HG02588 (cell line): ENCODE measurements around the gene MAPKAP1.

Experiments used
- ATAC-seq: cut with Tn5 transposase; IDR thresholded peaks from one replicate; pipeline ENCODE4 v1.9.1; 2021; ENCODE audit warnings: mild to moderate bottlenecking, moderate library complexity; ENCODE audit not compliant: unreplicated experiment

Gene MAPKAP1

GRCh38 chr9:125646217-125646616 lies 60.8 kb downstream of the MAPKAP1 start:
- no peak for ATAC-seq

DNA sequence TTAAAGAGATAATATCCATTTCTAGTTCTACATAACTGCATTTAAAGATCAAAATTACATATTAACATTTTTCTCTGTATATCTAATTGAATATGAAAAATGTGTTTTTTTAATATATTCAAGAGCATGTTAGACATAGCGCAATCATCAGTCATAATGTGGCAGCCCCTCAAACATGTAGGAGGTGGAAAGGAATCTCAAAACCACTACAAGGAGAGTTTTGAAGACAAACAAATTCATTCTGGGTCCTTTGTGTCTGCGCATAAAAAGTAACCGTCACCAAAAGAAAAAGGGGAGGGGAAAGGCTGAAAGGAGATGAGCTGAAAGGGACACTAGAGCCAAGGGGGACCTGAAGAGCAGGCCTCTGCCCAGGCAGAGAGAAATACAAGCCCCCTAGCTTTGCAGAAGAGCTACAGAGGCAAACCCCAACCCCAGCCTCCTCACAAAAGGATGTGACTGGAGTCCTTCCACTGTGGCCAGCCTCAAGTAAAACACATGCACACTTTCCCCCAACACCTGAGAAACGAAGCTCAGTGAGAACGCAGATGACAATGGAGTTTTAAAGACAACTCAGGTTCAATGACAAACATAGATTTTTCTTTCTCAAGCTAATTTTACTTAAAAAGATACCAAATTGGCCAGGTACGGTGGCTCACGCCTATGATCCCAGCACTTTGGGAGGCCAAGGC lies 62.0 kb downstream of the MAPKAP1 start:
- no peak for ATAC-seq

- ATAC-seq = no peak
Observed at GRCh38 chr9:125642311-125642710, 64.7 kb downstream of the MAPKAP1 start.

GRCh38 chr9:125639057-125639456 lies 68.0 kb downstream of the MAPKAP1 start:
- no peak for ATAC-seq

DNA sequence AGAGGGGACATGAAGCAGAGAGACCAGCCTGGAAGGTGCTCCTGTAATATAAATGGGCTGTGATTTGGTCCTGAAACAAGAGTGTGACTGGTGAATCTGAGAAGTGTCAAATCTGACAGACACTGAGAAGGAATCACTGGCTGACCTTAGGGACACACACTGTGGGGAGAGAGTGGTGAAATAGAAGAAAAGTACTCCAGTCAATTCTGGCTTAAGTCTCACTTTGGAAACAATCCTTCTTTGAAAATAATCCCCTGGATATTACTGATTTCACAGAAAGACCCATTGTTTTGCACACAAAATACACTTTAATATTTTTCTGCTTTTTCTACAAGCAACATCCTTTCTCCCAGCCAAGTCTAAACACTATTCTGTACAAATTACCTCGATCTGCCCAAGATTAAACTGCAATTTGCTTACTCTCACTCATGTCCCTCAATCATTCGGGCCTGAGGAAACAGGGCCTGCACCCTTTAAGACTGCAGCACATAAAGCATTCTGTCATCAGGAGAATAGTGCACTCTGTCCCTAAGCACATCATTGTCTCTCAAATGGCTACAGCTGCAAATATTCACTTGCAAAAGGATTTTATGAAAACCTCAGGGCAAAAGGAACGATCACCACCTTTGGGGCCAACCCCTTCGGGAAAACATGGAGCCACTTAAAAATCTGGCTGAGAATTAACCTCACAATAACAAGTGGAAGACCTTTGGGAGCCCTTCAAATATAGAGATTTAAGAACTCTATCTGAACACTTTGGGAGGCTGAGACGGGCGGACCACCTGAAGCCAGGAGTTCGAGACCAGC lies 68.6 kb downstream of the MAPKAP1 start:
- ATAC-seq = no peak

GRCh38 chr9:125637241-125637640 lies 69.8 kb downstream of the MAPKAP1 start:
- ATAC-seq = no peak

DNA sequence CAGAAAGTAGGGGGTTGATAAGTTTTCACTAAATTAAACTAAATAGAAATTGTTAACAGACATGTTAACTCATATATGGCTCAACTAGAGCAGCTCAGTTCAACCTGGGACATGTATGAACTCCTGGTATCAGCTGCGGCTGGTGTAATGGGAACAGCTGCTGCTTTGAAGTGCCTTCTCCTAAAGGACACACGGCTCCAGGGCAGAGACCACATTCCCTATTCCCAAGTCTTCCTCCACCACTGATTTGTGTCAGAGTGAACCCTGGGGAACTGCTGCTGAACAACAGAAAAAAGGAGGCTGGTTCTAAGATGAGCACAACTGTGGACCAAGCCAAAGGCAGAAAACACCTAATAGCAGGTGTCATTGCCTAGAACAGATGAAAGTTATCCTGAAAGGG lies 71.1 kb downstream of the MAPKAP1 start:
- ATAC-seq = no peak

DNA sequence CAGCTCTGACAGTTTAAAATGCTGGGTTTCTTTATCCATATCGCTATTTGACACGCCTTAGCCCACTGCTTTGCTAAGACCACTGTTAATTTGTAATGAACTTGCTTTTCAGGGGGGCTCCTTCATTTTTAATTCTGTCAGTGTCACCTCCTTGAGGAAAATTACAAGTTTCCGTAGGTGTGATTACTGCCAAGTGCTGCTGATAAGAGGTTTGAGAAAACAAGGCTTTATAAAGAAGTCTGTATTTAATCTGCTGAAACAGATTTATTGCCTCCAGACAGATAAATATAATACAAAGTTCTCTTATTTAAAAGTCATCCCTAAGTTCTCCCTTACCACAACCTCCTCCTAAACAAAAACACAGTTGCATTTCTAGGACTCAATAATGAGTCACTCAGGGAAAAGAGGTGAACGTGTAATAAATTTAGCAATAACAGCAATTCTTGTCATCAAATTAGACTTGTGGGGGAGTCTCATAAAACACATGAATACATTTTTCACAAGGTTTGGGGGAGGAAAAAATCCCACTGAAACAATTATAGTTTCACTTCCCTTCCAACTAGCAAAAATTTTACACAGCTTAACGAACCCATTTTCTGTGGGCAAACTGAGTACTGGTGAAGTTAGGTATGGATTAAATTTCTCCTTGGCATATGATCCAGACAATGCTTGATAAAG lies 72.8 kb downstream of the MAPKAP1 start:
- ATAC-seq = no peak

- no peak for ATAC-seq
Observed at GRCh38 chr9:125633116-125633745, 73.8 kb downstream of the MAPKAP1 start.

DNA sequence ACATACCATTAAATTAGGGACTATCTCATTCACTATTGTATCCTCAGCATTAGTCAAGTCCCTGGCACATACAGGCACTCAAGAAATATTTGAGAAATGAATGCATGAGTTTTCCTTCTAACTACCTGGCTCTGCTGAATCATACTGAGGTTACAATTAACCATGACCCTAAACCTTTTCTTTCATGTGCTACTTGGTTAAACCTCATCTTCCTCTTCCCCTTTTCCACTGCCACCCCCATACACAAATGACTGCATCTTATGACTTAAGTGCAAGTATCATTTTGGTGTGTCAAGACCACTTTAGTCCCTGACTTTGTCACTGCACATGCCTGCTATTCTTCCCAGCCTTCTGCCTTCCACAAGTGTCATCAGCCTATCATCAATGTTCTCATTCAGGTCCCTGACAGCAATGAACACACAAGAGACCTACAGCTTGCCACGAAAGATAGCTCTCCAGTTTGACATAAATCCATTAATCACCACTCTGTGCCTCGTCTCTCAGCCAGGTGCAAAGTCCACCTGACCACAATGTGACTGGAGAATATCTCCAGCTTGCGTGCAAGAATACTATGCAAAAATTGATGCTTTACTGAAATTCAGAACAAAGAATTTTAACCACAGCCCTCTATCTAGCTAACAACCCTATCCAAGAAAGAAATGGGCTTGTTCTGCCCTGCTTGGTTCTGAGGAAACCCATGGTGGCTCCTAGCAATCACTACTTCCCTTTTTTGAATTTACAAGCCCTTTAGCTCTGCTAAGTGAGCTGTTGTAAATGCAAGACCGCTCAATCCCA lies 74.5 kb downstream of the MAPKAP1 start:
- peak; percentile 51 for ATAC-seq

- ATAC-seq = no peak
Observed at GRCh38 chr9:125631391-125632085, 75.5 kb downstream of the MAPKAP1 start.

DNA sequence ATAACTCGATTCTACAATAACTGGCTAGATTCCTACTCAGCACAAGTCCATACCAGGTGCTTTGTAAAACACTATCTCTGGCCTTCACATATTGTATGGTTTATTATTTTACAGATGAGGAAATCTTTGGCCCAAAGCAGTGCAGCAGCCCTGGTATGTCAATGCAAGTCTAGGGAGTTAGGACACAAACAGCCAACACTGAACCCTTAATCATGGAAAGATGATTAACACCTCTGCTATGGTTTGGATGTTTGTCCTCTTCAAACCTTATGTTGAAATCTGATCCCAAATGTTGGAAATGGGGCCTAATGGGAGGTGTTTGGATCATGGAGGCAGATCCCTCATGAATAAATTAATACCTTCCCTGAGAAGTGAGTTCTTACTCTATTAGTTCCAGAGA lies 76.6 kb downstream of the MAPKAP1 start:
- no peak for ATAC-seq

- no peak for ATAC-seq
Observed at GRCh38 chr9:125629446-125629845, 77.6 kb downstream of the MAPKAP1 start.

- no peak for ATAC-seq
Observed at GRCh38 chr9:125626187-125626586, 80.8 kb downstream of the MAPKAP1 start.

DNA sequence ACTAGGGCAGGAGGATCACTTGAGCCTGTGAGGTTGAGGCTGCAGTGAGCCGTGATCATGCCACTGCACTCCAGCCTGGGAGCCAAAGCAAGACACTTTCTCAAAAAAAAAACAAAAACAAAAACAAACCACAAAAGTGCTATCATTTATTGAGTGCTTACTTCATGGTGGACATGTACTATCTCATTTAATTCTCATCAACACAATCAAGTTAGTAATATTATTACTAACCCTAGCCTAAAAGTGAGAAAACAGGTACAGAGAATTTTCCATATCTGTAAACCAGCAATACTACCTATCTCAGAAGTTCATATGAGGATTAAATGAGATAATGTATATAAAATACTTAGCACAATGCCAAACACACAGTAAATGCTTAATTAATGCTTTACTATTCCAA lies 85.8 kb downstream of the MAPKAP1 start:
- ATAC-seq = no peak

GRCh38 chr9:125620216-125620615 lies 86.8 kb downstream of the MAPKAP1 start:
- ATAC-seq = no peak

DNA sequence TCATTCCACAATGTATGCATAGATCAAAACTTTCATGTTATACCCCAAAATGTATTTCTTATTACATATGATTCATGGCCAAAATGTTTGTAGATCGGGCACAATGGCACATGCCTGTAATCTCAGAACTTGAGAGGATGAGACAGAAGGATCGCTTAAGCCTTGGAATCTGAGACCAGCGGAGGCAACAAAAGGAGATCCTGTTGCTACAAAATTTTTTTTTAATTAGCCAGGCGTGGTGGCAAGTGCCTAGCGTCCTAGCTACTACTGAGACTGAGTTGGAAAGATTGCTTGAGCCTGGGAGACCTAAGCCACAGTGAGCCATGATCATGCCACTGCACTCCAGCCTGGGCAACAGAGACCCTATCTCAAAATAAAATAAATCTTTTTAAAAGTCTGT lies 89.9 kb downstream of the MAPKAP1 start:
- ATAC-seq = no peak

DNA sequence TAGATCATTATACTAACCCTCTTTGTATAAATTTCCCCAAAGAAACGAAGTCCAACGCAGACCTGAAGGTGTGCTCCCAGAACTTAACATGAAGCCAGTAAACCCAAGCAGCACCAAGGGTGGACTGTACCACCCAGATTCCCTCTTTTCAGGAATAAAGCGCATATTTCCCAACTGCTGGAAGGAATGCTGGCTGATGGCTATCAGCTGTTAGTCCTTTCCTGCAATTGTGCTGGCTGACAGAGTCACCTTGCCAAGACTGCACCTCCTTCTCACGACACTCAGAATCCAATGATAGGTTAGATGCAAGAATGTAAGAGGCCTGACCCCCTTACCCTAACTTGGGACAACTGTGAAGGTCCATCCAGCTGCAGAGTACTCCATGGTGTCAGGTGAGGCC lies 93.9 kb downstream of the MAPKAP1 start:
- no peak for ATAC-seq

- ATAC-seq = no peak
Observed at GRCh38 chr9:125612616-125613015, 94.4 kb downstream of the MAPKAP1 start.
